ENCODE measurements around the gene PPP3R1. TPM values are rescaled to one million over a fixed set of nuclear protein-coding genes. Genes with fewer than 3 reads are reported as not detected.

PPP3R1 gene
- total and polyA plus RNA-seq, 9 of the 15 experiments (the other 6 are each of a cell fraction or from before 2014, with no cell fraction given), result 3.7 to 70.0 (median 24.8) TPM

DNA sequence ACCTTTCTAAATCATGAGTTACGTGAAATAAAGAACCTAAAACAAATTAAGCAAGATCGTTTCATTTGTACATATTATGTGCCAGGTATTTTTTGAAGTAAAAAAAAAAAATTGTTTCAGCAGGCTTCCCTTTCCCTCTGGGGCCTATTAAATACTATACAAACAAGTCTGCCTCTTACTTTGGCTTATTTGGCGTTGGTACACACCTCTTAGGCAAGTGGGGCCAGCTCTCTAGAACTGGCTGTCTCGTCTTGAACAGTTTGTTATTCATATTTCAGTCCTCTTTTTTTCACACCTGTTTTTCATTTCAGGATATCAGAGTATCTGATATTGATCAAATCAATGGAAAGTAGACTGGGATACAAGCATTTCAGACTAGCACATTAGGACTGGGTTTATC, 27.4 kb upstream of the PPP3R1 start:
- H3K4me2 ChIP-seq (ENCODE audit: insufficient read depth, low read length), result no peak overlapping the region
- FAIRE-seq (no peak), DNase-seq (ENCODE audit: extremely low read depth in 1 of 4, low spot score in 3 of 4) (no peak), ATAC-seq (no peak)
- no TSS peak for BruUV-seq (replicated peaks)
- no peaks in the 10 kb centered on the region for H3K9me1 ChIP-seq (ENCODE audit: control insufficient read depth, insufficient read depth, low read length)
- H2AFZ ChIP-seq (ENCODE audit: low read depth, low read length), result no peak overlapping the region
- H3K27ac ChIP-seq (ENCODE audit: extremely low read depth, low read depth, low read length), result no peak overlapping the region
- no peak overlapping the region for H3K4me3 ChIP-seq
- CTCF ChIA-PET (ENCODE audit: low intra/inter-chr PET ratio), result no interaction called here
- intact Hi-C loops (cut with micrococcal nuclease) (loop anchor here (5.0 kb wide), 1 partner anchor 82 kb away; no protein-coding TSS in a partner anchor), in situ Hi-C loops (cut with MboI) (no loop called here)
- no peaks in the 10 kb centered on the region for H4K20me1 ChIP-seq (replicated peaks; ENCODE audit: control insufficient read depth, insufficient read depth, low read length)
- TF ChIP-seq, protein P1, sequence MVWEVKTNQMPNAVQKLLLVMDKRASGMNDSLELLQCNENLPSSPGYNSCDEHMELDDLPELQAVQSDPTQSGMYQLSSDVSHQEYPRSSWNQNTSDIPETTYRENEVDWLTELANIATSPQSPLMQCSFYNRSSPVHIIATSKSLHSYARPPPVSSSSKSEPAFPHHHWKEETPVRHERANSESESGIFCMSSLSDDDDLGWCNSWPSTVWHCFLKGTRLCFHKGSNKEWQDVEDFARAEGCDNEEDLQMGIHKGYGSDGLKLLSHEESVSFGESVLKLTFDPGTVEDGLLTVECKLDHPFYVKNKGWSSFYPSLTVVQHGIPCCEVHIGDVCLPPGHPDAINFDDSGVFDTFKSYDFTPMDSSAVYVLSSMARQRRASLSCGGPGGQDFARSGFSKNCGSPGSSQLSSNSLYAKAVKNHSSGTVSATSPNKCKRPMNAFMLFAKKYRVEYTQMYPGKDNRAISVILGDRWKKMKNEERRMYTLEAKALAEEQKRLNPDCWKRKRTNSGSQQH (CRISPR knock-in tag; IDR thresholded peaks at IDR 0.05), result no peak
- no peak for TF ChIP-seq ZNF197 (CRISPR knock-in tag; IDR thresholded peaks at IDR 0.05; ENCODE audit: low read depth)
- TF ChIP-seq BRF1 (IDR thresholded peaks at IDR 0.05; ENCODE audit: borderline replicate concordance, extremely low read depth, insufficient read length), result no peak
- no peak for TF ChIP-seq FOXA1 (IDR thresholded peaks at IDR 0.05; ENCODE audit: borderline replicate concordance)
- no peak for TF ChIP-seq SIRT6 (IDR thresholded peaks at IDR 0.05; ENCODE audit: low read depth, low read length)
- no peak for TF ChIP-seq RCOR1 (IDR thresholded peaks at IDR 0.05; ENCODE audit: borderline replicate concordance in 1 of 2, low read depth in 2 of 2, low read length in 2 of 2)
- no peak for TF ChIP-seq HNRNPK (IDR thresholded peaks at IDR 0.05; ENCODE audit: low read depth, low read length, poor library complexity, severe bottlenecking)
- TF ChIP-seq, protein P2, sequence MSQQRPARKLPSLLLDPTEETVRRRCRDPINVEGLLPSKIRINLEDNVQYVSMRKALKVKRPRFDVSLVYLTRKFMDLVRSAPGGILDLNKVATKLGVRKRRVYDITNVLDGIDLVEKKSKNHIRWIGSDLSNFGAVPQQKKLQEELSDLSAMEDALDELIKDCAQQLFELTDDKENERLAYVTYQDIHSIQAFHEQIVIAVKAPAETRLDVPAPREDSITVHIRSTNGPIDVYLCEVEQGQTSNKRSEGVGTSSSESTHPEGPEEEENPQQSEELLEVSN (IDR thresholded peaks at IDR 0.05; ENCODE audit: borderline replicate concordance in 1 of 2, extremely low read depth in 1 of 2, insufficient read depth in 1 of 2, insufficient read length in 1 of 2, low read depth in 1 of 2, low read length in 1 of 2, poor library complexity in 1 of 2, severe bottlenecking in 1 of 2), result no peak
- TF ChIP-seq, protein P3, sequence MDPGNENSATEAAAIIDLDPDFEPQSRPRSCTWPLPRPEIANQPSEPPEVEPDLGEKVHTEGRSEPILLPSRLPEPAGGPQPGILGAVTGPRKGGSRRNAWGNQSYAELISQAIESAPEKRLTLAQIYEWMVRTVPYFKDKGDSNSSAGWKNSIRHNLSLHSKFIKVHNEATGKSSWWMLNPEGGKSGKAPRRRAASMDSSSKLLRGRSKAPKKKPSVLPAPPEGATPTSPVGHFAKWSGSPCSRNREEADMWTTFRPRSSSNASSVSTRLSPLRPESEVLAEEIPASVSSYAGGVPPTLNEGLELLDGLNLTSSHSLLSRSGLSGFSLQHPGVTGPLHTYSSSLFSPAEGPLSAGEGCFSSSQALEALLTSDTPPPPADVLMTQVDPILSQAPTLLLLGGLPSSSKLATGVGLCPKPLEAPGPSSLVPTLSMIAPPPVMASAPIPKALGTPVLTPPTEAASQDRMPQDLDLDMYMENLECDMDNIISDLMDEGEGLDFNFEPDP (CRISPR knock-in tag; IDR thresholded peaks at IDR 0.05), result no peak
- TF ChIP-seq, protein P4, sequence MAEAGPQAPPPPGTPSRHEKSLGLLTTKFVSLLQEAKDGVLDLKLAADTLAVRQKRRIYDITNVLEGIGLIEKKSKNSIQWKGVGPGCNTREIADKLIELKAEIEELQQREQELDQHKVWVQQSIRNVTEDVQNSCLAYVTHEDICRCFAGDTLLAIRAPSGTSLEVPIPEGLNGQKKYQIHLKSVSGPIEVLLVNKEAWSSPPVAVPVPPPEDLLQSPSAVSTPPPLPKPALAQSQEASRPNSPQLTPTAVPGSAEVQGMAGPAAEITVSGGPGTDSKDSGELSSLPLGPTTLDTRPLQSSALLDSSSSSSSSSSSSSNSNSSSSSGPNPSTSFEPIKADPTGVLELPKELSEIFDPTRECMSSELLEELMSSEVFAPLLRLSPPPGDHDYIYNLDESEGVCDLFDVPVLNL (CRISPR knock-in tag; IDR thresholded peaks at IDR 0.05; ENCODE audit: low read depth), result no peak
- TF ChIP-seq SREBF2 (CRISPR knock-in tag; IDR thresholded peaks at IDR 0.05), result no peak
- TF ChIP-seq NCOA2 (IDR thresholded peaks at IDR 0.05; ENCODE audit: partially characterized antibody in 2 of 2), result no peak
- no peak for TF ChIP-seq KHSRP (IDR thresholded peaks at IDR 0.05)
- no peak for TF ChIP-seq ZZZ3 (IDR thresholded peaks at IDR 0.05)
- no peak for TF ChIP-seq TEAD2 (tag; IDR thresholded peaks at IDR 0.05)
- TF ChIP-seq RBM15 (IDR thresholded peaks at IDR 0.05; ENCODE audit: insufficient read depth, low read length), result no peak
- no peaks in the 10 kb centered on the region for H3K27me3 ChIP-seq (ENCODE audit: control insufficient read depth in 2 of 2, insufficient read depth in 2 of 2, low read length in 2 of 2)
- 73% methylated on average over 4 of the region's 4 CpGs for WGBS (ENCODE audit: insufficient coverage, low coverage, missing lambda C conversion rate)
- no peaks in the 10 kb centered on the region for H3K36me3 ChIP-seq (ENCODE audit: control insufficient read depth, insufficient read depth, low read length)
- H3K4me1 ChIP-seq (replicated peaks in 1 of 2; ENCODE audit: control insufficient read depth in 2 of 2, insufficient read depth in 2 of 2, low read length in 2 of 2), result peaks cover 2 to 11% of the 10 kb centered on the region in 2 experiments; a peak in 3 of 5 replicates
- POLR2A ChIA-PET, result no interaction called here
- H3K9me3 ChIP-seq (replicated peaks; ENCODE audit: control insufficient read depth, insufficient read depth, low read depth, low read length), result no peaks in the 10 kb centered on the region
- H3K9ac ChIP-seq (ENCODE audit: insufficient read depth in 1 of 2, low read depth in 2 of 2, low read length in 2 of 2), result no peak overlapping the region
- H3K79me2 ChIP-seq (ENCODE audit: control insufficient read depth, insufficient read depth, low read length), result no peaks in the 10 kb centered on the region

Measured in K562 (cell line).